OCI-LY1 (cell line): ENCODE data around the gene TENM4.

Experiments
- EZH2 ChIP-seq: fragments of 200-600 bp; sonication (generic), shearing (Covaris generic); IDR thresholded peaks from 2 replicates; pipeline ENCODE4 v1.8.0; 2017; ENCODE audit warnings: borderline replicate concordance, mixed run types, mild to moderate bottlenecking, antibody characterized with exemption, low read length, moderate library complexity, mixed read lengths
- TF ChIP-seq, protein P1 (sequence below): fragments of 200-600 bp; sonication (generic), shearing (Covaris generic); IDR thresholded peaks from 2 replicates; pipeline ENCODE4 v1.5.1; 2017; ENCODE audit warnings: mild to moderate bottlenecking, antibody characterized with exemption, low read length, moderate library complexity, mixed read lengths

DNA sequence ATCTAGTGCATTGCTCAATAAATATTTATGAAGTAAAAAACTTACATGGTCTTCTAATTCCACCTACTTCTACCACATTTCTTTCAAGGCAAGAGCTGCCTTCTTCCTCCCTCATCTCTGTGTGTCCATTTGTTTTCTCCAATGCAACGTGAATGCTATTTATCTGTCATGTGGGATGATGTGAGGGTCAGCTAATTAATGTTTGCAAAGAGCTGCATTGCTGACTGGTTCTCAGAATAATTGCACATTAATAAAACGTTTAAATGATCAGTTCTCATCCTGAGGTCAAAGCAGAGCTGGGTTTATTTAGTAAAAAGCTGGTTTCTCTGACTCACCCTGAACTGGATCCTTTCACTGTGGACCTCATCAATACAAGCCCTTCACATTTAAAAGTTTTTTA lies 8.7 kb downstream of the TENM4 start:
- no peak for TF ChIP-seq EZH2
- TF ChIP-seq, protein P1, sequence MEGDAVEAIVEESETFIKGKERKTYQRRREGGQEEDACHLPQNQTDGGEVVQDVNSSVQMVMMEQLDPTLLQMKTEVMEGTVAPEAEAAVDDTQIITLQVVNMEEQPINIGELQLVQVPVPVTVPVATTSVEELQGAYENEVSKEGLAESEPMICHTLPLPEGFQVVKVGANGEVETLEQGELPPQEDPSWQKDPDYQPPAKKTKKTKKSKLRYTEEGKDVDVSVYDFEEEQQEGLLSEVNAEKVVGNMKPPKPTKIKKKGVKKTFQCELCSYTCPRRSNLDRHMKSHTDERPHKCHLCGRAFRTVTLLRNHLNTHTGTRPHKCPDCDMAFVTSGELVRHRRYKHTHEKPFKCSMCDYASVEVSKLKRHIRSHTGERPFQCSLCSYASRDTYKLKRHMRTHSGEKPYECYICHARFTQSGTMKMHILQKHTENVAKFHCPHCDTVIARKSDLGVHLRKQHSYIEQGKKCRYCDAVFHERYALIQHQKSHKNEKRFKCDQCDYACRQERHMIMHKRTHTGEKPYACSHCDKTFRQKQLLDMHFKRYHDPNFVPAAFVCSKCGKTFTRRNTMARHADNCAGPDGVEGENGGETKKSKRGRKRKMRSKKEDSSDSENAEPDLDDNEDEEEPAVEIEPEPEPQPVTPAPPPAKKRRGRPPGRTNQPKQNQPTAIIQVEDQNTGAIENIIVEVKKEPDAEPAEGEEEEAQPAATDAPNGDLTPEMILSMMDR = no peak
